ENCODE data around the gene MRPL44.
"Not testable (repeated sequence)": the region's sequence is repeated elsewhere in the genome, so short reads cannot be mapped to it uniquely, and the experiment has no call there.

MRPL44 gene

GRCh38 chr2:223937535-223937934 lies 19.7 kb upstream of the MRPL44 start:
- no peak overlapping the region for H3K4me3 ChIP-seq (ENCODE audit: low read depth, low read length)

DNA sequence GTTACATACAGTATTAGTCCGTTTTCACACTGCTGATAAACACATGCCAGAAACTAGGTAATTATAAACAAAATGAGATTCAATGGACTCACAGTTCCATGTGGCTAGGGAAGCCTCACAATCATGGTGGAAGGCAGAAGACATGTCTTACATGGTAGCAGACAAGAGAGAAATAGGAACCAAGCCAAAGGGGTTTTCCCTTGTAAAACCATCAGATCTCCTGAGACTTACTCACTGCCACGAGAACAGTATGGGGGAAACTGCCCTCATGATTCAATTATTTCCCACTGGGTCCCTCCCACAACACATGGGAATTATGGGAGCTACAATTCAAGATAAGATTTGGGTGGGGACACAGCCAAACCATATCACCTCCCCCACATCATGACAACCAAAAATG lies 17.8 kb upstream of the MRPL44 start:
- H3K4me3 ChIP-seq (ENCODE audit: low read depth, low read length): not testable (repeated sequence)

More at GRCh38 chr2:223937535-223937934, 19.7 kb upstream of the MRPL44 start:
- TF ChIP-seq CTCF (IDR thresholded peaks at IDR 0.05; ENCODE audit: low read depth, low read length): no peak

GRCh38 chr2:223941579-223942277 lies 15.5 kb upstream of the MRPL44 start:
- peak overlapping the region; percentile 40 for H3K4me3 ChIP-seq (ENCODE audit: low read depth, low read length)

GRCh38 chr2:223943135-223943534 lies 14.1 kb upstream of the MRPL44 start:
- TF ChIP-seq CTCF (IDR thresholded peaks at IDR 0.05; ENCODE audit: low read depth, low read length): no peak
- H3K4me3 ChIP-seq (ENCODE audit: low read depth, low read length): peak overlapping the region; percentile 88

More at GRCh38 chr2:223941579-223942277, 15.5 kb upstream of the MRPL44 start:
- no peak for TF ChIP-seq CTCF (IDR thresholded peaks at IDR 0.05; ENCODE audit: low read depth, low read length)

DNA sequence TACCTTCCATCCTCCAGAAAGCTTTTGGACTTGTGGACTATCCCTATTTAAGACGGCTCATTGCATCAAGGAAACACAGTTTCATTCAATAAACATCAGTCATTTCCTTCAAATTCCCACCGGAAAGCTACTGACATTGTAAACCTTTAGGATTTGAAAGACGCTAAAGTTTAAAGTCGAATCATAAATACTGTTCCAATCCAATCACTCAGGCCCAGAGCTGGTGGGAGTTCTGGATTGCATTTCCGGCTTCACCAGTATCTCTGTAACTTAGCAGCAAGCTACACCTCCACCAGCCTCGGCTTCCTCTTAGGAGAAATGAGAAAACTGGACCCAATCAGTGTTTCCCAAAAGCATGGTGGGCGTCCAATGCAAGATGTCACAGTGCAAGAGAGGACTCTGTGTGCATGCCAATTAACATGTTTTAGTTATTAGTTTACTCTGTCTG lies 13.7 kb upstream of the MRPL44 start:
- peak overlapping the region; percentile 88 for H3K4me3 ChIP-seq (ENCODE audit: low read depth, low read length)
- TF ChIP-seq CTCF (IDR thresholded peaks at IDR 0.05; ENCODE audit: low read depth, low read length): no peak

DNA sequence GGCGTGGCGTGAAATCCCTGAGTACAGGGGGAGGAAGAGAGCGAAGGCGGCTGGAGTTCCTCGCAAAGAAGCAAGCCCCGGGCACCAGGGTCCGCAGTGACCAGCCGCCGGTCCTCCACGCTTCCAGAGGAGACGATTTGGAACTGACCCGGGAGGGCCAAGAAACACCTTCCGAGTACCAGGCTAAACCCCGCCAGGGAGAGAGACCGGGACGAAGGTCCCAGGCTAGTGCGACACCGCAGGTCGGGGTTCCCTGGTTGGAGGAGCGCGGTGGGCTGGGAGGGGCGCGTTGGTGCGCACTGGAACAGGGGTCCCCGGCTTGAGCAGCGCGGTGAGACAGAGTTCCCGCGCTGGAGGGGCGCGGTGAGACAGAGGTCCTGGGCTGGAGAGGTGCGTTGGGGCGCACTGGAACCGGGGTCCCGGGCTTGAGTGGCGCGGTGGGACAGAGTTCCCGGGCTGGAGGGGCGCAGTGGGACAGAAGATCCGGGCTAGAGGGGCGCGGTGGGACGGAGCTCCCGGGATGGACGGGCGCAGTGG lies 13.0 kb upstream of the MRPL44 start:
- peak overlapping the region; percentile 88 for H3K4me3 ChIP-seq (ENCODE audit: low read depth, low read length)

GRCh38 chr2:223944703-223945531 lies 12.3 kb upstream of the MRPL44 start, which contains the start of gene WDFY1:
WDFY1 (minus strand) TSS chr2:223945335; CDS start chr2:223945284, 51 bp downstream.
- no peak for TF ChIP-seq CTCF (IDR thresholded peaks at IDR 0.05; ENCODE audit: low read depth, low read length)

More for the DNA sequence above, 13.0 kb upstream of the MRPL44 start:
- no peak for TF ChIP-seq CTCF (IDR thresholded peaks at IDR 0.05; ENCODE audit: low read depth, low read length)

More at GRCh38 chr2:223944703-223945531, 12.3 kb upstream of the MRPL44 start, which contains the start of gene WDFY1:
- H3K4me3 ChIP-seq (ENCODE audit: low read depth, low read length): peak within 1 kb of the TSS; percentile 88

All from WI38 (cell line).